Suprapubic skin (tissue), 4 donors: ENCODE measurements around the gene PYGB.

Experiments used
- EP300 ChIP-seq: sonication (generic); formaldehyde crosslinking; IDR thresholded peaks from one replicate; pipeline ENCODE4 v1.6.1; 2017; ENCODE audit warnings: antibody characterized with exemption
- POLR2A ChIP-seq, 2 donors: fragments of 450-650 bp; IDR thresholded peaks; one replicate each; pipeline ENCODE4 v1.6.1; 2017; ENCODE audit warnings: antibody characterized with exemption in 2 of 2, mild to moderate bottlenecking in 2 of 2, moderate library complexity in 2 of 2
- POLR2AphosphoS5 ChIP-seq, 3 donors: sonication (generic); formaldehyde crosslinking; IDR thresholded peaks; one replicate each; pipeline ENCODE4 v1.6.1; 2017; ENCODE audit warnings: antibody characterized with exemption in 3 of 3
- TF ChIP-seq, protein P1 (sequence below), 2 donors: fragments of 200-600 bp in 1 of 2; fragments of 450-650 bp in 1 of 2; sonication (generic) in 1 of 2; IDR thresholded peaks; one replicate each; pipeline ENCODE4 v1.5.1; 2016 to 2019; ENCODE audit warnings: antibody characterized with exemption in 2 of 2, mild to moderate bottlenecking in 1 of 2, moderate library complexity in 1 of 2

DNA sequence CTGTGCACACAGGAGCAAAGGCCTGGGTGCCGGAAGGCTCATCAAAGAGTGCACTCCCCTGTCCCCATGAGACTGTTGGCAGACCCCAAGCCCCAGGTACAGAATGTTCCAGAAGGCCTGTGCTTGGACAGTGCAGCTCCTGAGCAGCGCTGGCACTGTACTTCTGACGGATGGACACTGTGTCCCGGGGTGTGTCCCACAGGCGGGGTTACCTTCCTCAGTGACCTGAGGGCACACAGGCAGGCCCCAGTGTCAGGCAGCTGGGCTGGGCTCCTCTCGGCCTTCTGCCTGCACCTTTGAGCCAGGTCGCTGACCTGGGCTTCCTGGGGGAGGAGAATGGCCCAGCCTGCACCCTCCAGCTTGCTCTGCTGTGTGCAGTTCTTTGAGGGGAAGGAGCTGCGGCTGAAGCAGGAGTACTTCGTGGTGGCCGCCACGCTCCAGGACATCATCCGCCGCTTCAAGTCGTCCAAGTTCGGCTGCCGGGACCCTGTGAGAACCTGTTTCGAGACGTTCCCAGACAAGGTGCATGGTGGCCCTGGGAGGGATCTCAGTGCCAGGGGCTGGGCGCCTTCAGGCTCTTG, 30.1 kb downstream of the PYGB start:
- TF ChIP-seq, protein P1, sequence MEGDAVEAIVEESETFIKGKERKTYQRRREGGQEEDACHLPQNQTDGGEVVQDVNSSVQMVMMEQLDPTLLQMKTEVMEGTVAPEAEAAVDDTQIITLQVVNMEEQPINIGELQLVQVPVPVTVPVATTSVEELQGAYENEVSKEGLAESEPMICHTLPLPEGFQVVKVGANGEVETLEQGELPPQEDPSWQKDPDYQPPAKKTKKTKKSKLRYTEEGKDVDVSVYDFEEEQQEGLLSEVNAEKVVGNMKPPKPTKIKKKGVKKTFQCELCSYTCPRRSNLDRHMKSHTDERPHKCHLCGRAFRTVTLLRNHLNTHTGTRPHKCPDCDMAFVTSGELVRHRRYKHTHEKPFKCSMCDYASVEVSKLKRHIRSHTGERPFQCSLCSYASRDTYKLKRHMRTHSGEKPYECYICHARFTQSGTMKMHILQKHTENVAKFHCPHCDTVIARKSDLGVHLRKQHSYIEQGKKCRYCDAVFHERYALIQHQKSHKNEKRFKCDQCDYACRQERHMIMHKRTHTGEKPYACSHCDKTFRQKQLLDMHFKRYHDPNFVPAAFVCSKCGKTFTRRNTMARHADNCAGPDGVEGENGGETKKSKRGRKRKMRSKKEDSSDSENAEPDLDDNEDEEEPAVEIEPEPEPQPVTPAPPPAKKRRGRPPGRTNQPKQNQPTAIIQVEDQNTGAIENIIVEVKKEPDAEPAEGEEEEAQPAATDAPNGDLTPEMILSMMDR (IDR thresholded peaks at IDR 0.05) = no peak
- no peak for TF ChIP-seq POLR2AphosphoS5 (IDR thresholded peaks at IDR 0.05)
- no peak for TF ChIP-seq EP300
- TF ChIP-seq POLR2A (IDR thresholded peaks at IDR 0.05) = no peak
